HG02870 (cell line): ENCODE results near the gene RPL28.

Experiments used
- ATAC-seq: cut with Tn5 transposase; IDR thresholded peaks from one replicate; pipeline ENCODE4 v1.9.1; 2021; ENCODE audit warnings: mild to moderate bottlenecking, moderate library complexity; ENCODE audit not compliant: unreplicated experiment

RPL28 gene

GRCh38 chr19:55385724-55386492, at the start of gene RPL28:
RPL28 (plus strand) TSS chr19:55385932; CDS start chr19:55386358, 426 bp downstream.
- peak; percentile 71 for ATAC-seq

GRCh38 chr19:55336101-55336500, 49.6 kb upstream of the RPL28 start:
- no peak for ATAC-seq

- peak; percentile 78 for ATAC-seq
Measured at GRCh38 chr19:55339105-55339888, 46.4 kb upstream of the RPL28 start, which contains the start of gene KMT5C. KMT5C (plus strand) TSS chr19:55339876; CDS start chr19:55341937, 2,061 bp downstream.

- no peak for ATAC-seq
Measured at GRCh38 chr19:55339889-55340783, 45.6 kb upstream of the RPL28 start.

- no peak for ATAC-seq
Measured at GRCh38 chr19:55340784-55341147, 45.0 kb upstream of the RPL28 start.

- no peak for ATAC-seq
Measured at GRCh38 chr19:55341171-55341588, 44.6 kb upstream of the RPL28 start.

- ATAC-seq = no peak
Measured at GRCh38 chr19:55341595-55342531, 43.9 kb upstream of the RPL28 start.

- ATAC-seq = no peak
Measured at GRCh38 chr19:55344444-55344843, 41.3 kb upstream of the RPL28 start.

GRCh38 chr19:55345101-55345817, 40.5 kb upstream of the RPL28 start:
- ATAC-seq = no peak

GRCh38 chr19:55345818-55346724, 39.7 kb upstream of the RPL28 start:
- ATAC-seq = no peak

- ATAC-seq = no peak
Measured at GRCh38 chr19:55346725-55347441, 38.8 kb upstream of the RPL28 start.

GRCh38 chr19:55347442-55348009, 38.2 kb upstream of the RPL28 start:
- no peak for ATAC-seq

GRCh38 chr19:55348317-55349034, 37.3 kb upstream of the RPL28 start:
- ATAC-seq = no peak

- ATAC-seq = no peak
Measured at GRCh38 chr19:55350620-55351315, 35.0 kb upstream of the RPL28 start.

GRCh38 chr19:55352040-55352439, 33.7 kb upstream of the RPL28 start:
- no peak for ATAC-seq

- ATAC-seq = no peak
Measured at GRCh38 chr19:55352549-55353145, 33.1 kb upstream of the RPL28 start.
